OCI-LY3 (cell line): Measurements from ENCODE around the gene LITAFD.

Source experiments
- H2AFZ ChIP-seq: fragments of 200-600, 300-600 bp; shearing (Covaris generic); 2 replicates; pipeline ENCODE4 v1.6.0; 2014; ENCODE audit warnings: antibody characterized with exemption, low read depth, low read length
- H3K27ac ChIP-seq: fragments of 200-600, 300-600 bp; sonication (generic); 2 replicates; pipeline ENCODE4 v1.5.1; 2014; ENCODE audit warnings: mild to moderate bottlenecking, low read length, moderate library complexity, mixed read lengths
- H3K27me3 ChIP-seq: fragments of 200-600, 300-600 bp; sonication (generic); 2 replicates; pipeline ENCODE4 v1.6.1; 2014; ENCODE audit warnings: low read depth, low read length, mixed read lengths
- H3K36me3 ChIP-seq: fragments of 200-600, 300-600 bp; sonication (generic); replicated peaks from 2 replicates; pipeline ENCODE3; 2014; ENCODE audit warnings: low read depth, low read length, mixed read lengths
- H3K4me1 ChIP-seq: fragments of 300-600, 200-600 bp; sonication (generic); 2 replicates; pipeline ENCODE4 v1.6.1; 2014; ENCODE audit warnings: low read length, mixed read lengths
- H3K4me2 ChIP-seq: fragments of 200-600, 300-600 bp; sonication (generic); 2 replicates; pipeline ENCODE4 v1.6.1; 2014; ENCODE audit warnings: low read length, mixed read lengths
- H3K4me3 ChIP-seq: fragments of 300-600, 200-600 bp; sonication (generic); 2 replicates; pipeline ENCODE4 v1.5.1; 2014; ENCODE audit warnings: antibody characterized with exemption, mild to moderate bottlenecking, low read length, moderate library complexity
- H3K79me2 ChIP-seq: fragments of 300-600, 200-600 bp; shearing (Covaris generic); 2 replicates; pipeline ENCODE4 v1.6.1; 2014; ENCODE audit warnings: mild to moderate bottlenecking, low read length, mixed read lengths
- H3K9ac ChIP-seq: fragments of 300-600, 200-600 bp; shearing (Covaris generic); 2 replicates; pipeline ENCODE4 v1.6.0; 2014; ENCODE audit warnings: mild to moderate bottlenecking, low read length, moderate library complexity
- H3K9me3 ChIP-seq: fragments of 200-600, 300-600 bp; shearing (Covaris generic); 2 replicates; pipeline ENCODE4 v1.6.1; 2014; ENCODE audit warnings: low read length, mixed read lengths; ENCODE audit not compliant: insufficient read depth
- H4K20me1 ChIP-seq: fragments of 200-600, 300-600 bp; sonication (generic); 2 replicates; pipeline ENCODE4 v1.6.1; 2016; ENCODE audit warnings: low read length, mixed read lengths; ENCODE audit not compliant: insufficient read depth
- CTCF ChIP-seq: fragments of 200-600, 300-600 bp; sonication (generic); IDR thresholded peaks from 2 replicates; pipeline ENCODE4 v1.5.1; 2014; ENCODE audit warnings: antibody characterized with exemption, low read length, low read depth
- EZH2phosphoT487 ChIP-seq: fragments of 200-600 bp; shearing (Covaris generic); IDR thresholded peaks from 2 replicates; pipeline ENCODE4 v1.6.1; 2018; ENCODE audit warnings: antibody characterized with exemption, mixed run types, low read depth

The LITAFD gene

GRCh38 chr16:8928467-8928957 lies 46.4 kb downstream of the LITAFD start:
- Histone ChIP-seq H3K79me2 (peaks cover 97% of the 10 kb centered on the region), H3K27me3 (no peaks in the 10 kb centered on the region), H3K27ac (no peak overlapping the region), H3K4me2 (peak overlapping the region; percentile 62), H4K20me1 (peaks cover 98% of the 10 kb centered on the region), H2AFZ (no peak overlapping the region), H3K9ac (no peak overlapping the region), H3K36me3 (peaks cover 41% of the 10 kb centered on the region), H3K4me3 (peak overlapping the region; percentile 14; the same call in 1 of the 2 replicates), H3K9me3 (no peaks in the 10 kb centered on the region), H3K4me1 (peaks cover 27% of the 10 kb centered on the region)
- TF ChIP-seq EZH2phosphoT487 (0 out of 2 replicates have a peak, but pooled peaks have one; percentile 23), CTCF (no peak)

GRCh38 chr16:8929086-8929748 lies 47.1 kb downstream of the LITAFD start:
- Histone ChIP-seq H3K4me3 (peak overlapping the region; percentile 14; the same call in 1 of the 2 replicates), H3K27ac (no peak overlapping the region), H3K36me3 (peaks cover 38% of the 10 kb centered on the region), H3K4me1 (peaks cover 27% of the 10 kb centered on the region), H3K27me3 (no peaks in the 10 kb centered on the region), H4K20me1 (peaks cover 98% of the 10 kb centered on the region), H3K4me2 (peak overlapping the region; percentile 62), H3K9me3 (no peaks in the 10 kb centered on the region), H3K9ac (no peak overlapping the region), H3K79me2 (peaks cover 97% of the 10 kb centered on the region), H2AFZ (no peak overlapping the region)
- TF ChIP-seq EZH2phosphoT487 (no peak), CTCF (no peak)

GRCh38 chr16:8931859-8932258 lies 49.7 kb downstream of the LITAFD start:
- H3K27me3 ChIP-seq = no peaks in the 10 kb centered on the region
- no peak overlapping the region for H2AFZ ChIP-seq
- H3K9me3 ChIP-seq = no peaks in the 10 kb centered on the region
- peaks cover 36% of the 10 kb centered on the region for H3K4me1 ChIP-seq
- H3K4me3 ChIP-seq = no peak overlapping the region
- peaks cover 23% of the 10 kb centered on the region for H3K36me3 ChIP-seq
- H3K4me2 ChIP-seq = no peak overlapping the region
- peaks cover 99% of the 10 kb centered on the region for H3K79me2 ChIP-seq
- TF ChIP-seq CTCF (no peak), EZH2phosphoT487 (no peak)
- H3K27ac ChIP-seq = no peak overlapping the region
- no peak overlapping the region for H3K9ac ChIP-seq
- peaks cover 100% of the 10 kb centered on the region for H4K20me1 ChIP-seq

GRCh38 chr16:8934601-8935000 lies 52.5 kb downstream of the LITAFD start:
- peaks cover 100% of the 10 kb centered on the region for H4K20me1 ChIP-seq

More at GRCh38 chr16:8934601-8935000, 52.5 kb downstream of the LITAFD start:
- Histone ChIP-seq H3K4me3 (no peak overlapping the region), H2AFZ (no peak overlapping the region), H3K4me2 (no peak overlapping the region), H3K9ac (no peak overlapping the region), H3K4me1 (peaks cover 23% of the 10 kb centered on the region), H3K79me2 (peaks cover 100% of the 10 kb centered on the region), H3K27ac (no peak overlapping the region), H3K9me3 (no peaks in the 10 kb centered on the region), H3K27me3 (no peaks in the 10 kb centered on the region), H3K36me3 (peaks cover 12% of the 10 kb centered on the region)
- TF ChIP-seq CTCF (no peak), EZH2phosphoT487 (no peak)
